HG02938 (cell line): ENCODE results near the gene KRTAP2-2.

ENCODE experiments used
- ATAC-seq: cut with Tn5 transposase; IDR thresholded peaks from one replicate; pipeline ENCODE4 v1.9.1; 2021; ENCODE audit warnings: mild to moderate bottlenecking, moderate library complexity; ENCODE audit not compliant: unreplicated experiment

KRTAP2-2 gene

DNA sequence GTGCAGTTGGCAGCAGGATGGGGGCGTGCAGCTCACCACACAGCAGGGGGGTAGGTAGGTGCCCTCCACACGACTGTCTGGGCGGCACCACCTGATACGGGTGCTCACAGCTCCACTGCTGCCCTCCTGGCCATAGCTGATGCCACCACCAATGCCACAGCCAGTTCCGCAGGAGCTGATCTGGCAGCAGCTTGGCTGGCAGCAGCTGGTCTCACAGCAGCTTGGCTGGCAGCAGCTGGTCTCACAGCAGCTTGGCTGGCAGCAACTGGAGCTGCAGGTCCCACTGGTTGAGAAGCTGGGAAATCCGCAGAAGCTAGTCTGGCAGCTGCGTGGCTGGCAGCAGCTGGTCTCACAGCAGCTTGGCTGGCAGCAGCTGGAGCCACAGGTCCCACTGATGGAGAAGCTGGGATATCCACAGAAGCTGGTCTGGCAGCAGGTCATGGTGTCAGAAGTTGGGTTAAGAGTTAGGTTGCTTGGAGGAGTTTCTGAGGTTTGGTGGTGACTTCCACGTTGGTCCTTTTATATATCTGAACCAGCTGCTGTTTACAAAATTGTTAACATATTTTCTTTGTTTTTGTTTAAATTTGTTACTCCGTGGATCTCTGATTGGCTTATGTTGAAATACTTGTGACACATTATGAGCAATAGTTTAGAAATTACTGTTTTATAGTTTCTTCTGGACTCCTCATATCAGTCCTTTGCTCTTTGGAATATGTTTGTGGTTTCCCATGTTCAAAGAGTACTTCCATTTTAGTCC lies 28.1 kb downstream of the KRTAP2-2 start, which contains the start of gene KRTAP1-5:
Gene KRTAP1-5, minus strand, starts transcription at position 494 of the 757 bp plus-strand sequence. Its CDS starts 53 bp downstream, at position 441.
- no peak for ATAC-seq

DNA sequence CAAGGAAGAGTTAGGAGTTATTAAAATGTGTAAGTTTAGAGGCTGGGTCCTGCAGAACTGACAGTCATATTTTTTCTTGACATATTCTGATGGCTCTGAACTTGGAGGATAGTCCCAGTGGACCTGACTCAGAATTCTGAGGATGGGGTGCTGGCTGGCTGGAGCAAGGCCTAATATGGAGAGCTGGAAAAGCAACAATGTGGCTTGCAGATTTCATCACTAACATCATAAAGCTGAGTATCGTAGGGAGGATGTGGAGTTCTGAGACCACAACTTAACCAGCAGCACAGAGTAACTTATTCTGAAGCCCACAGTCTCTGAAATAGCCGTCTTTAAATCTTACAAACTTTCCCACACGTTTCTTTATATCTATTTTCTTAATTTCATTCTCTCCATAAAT lies 30.3 kb downstream of the KRTAP2-2 start:
- ATAC-seq = no peak

DNA sequence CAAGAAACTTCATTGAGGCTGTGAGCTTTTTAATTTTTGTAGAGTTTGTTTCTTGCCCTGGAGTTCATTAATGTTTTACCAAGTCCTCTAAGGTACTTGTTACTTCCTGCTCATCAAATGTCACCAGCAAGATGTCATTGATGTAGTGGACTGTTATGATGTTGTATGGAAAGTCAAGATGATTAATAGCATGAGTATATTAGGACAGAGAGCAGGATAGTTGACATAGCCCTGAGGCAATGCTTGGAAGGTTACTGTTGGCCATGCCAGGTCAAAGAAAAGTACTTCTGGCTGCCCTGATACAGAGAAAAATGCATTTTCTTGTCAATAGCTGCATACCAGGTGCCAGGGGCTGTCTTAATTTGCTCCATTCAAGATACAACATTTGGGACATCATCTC lies 34.7 kb downstream of the KRTAP2-2 start:
- ATAC-seq = no peak

DNA sequence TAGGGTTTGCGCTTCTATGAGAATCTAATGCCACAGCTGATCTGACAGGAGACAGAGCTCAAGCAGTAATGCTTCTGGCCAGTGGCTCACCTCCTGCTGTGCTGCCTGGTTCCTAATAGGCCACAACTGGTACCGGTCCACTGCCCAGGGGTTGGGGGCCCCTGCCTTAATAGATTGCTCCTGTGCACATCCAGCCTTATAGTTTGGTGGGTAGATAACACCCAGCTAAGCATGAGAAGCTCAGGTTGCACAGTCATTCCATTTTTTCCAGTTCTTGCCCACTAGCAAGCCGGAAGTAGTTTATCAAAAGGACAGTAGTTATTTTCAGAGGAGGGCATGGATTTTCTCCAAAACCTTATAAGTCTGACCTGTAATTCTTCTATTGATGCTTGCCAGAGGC lies 35.6 kb downstream of the KRTAP2-2 start:
- ATAC-seq = no peak

DNA sequence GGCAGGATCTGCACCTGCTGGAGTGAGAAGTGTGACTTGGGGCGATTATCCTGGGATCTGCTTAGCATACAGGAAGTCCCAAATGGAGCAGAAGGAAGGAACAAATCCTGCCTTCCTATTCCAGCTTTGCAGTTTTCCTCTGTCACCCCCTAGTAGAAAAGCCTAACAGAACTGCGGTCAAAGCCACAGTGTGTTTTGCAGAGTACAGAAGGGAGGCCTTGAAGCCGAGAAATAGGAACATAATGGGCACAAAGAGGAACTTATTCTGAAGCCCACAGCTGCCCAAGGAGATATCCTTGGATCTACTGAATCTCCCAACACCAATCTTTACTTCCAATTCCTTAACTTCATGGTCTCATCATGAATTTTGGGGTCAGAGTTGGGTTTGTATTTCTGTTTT lies 36.5 kb downstream of the KRTAP2-2 start:
- ATAC-seq = no peak

DNA sequence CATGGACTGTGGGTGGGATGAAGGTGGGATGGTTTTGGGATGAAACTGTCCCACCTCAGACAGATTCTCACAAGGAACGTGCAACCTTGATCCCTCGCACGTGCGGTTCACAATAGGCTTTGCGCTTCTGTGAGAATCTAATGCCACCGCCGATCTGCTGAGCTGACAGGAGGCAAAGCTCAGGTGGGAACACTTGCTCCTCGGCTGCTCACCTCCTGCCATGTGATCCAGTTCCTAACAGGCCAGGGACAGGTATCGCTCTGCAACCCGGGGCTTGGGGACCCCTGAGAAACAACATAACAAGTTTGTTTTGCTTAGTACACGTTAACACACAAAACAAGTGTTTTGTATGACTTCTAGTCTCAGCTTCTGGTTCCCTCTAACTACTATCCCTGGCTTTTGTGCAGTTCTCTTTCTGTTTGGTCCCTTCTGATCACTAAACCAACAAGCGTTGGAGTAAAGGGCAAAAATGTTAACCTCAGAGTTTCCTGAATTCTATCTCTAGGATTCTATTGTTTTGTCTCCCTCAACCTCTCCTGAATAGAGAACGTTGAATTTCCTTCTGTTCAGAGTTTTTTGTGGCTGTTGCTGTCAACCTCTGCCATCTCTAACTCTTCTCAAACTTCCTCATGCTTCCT lies 38.3 kb downstream of the KRTAP2-2 start:
- ATAC-seq = no peak

DNA sequence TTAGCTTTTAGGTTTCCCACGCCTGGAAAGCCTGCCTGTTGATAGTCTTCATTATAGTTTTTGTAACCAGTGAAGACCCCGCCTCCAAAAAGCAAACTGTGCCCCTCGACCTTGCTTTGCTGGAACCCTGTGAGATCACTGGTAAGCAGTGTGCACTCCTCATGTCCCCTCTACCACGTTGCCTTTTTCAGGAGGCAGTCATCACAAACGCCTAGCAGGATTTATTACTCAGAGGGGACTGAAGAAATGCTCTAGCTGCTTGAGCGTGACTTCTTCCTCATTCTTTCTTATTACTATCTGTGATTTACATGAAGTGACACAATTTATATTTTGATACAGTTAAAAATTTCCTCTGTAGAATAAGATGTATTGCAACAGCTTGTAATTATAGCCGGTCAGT lies 39.6 kb downstream of the KRTAP2-2 start:
- ATAC-seq = no peak

DNA sequence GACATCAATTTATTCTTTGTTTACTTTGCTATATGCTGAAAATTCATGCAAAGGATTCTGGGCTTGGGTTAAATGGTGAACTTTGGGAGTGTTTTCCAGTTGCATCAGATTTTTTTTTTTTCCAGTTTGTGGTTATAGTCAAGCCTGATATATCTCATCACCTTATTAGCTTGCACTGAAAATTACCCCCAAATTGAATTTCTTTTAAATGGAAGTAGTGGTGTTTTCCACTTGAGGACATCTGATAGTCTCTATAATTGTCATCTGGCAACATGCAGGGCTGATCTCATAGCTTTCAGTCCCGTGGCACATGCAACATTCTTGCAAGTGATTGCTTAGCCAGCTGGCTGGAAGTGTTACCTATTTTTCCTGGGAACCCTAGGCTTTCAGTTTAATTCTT lies 41.4 kb downstream of the KRTAP2-2 start:
- no peak for ATAC-seq

DNA sequence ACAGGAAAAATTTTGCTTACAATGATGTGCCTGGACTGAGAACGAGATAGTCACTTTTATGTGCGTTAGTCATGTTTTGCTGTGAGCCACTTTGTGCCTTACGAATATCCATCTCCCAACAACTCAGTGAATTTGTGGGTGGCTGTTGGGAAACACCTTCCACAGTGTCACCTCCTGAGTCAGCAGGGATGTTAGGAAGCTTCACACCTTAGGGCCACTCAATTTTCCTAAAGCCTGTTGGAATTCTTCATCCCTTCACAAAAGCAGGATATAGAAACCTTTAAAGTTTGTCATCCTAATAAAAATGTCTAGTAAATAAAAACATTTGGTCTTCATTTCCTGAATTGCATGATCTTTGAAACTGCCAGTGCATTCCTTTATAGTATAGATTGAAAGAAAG lies 41.8 kb downstream of the KRTAP2-2 start:
- ATAC-seq = no peak

DNA sequence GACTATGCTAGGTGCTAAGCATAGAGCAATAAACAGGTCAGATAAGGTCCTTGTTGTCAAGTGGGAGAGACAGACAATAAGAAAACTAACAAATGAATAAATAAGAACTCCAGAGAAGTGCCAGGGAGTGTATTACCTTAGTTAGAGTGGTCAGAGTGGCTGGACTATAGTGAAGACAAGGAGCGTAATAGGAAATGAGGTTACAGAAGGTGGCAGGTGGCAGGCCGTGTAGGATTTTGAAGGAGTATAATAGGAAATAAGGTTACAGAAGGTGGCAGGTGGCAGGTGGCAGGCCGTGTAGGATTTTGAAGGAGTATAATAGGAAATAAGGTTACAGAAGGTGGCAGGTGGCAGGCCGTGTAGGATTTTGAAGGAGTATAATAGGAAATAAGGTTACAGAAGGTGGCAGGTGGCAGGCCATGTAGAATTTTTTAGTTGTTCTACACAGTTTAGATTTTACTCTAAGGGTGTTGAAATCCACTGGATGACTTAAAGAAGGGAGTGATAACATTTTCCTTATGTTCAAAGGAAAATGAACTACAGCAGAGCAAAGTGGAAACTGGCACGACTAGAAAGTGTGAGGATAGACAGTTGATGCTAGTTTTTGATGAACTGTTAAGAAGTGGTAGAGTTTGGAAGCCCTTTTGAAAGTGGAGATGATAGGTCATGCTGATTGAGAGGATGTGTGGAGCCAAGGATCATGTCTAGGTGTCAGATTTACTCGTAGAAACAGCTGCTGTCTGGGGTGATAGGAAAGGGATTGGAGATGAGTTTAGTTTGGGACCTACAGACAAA lies 42.5 kb downstream of the KRTAP2-2 start:
- no peak for ATAC-seq

DNA sequence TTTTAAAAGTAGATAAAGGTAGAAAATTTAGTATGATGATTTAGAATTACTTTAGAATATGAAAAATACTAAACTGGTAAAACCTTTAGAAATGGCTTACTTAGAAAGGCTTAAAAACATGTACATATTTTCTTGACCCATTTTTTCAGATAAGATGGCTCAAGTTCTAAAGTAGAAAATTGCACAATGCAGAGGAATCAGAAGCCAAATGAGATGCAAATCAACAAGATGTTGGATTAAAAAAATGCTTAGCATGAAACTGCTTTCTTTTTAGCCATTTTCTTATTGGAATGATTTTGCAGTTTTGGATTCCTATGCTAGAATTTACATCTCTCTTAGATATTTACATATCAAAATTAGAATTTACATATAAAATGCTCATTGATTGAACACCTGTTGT lies 44.6 kb downstream of the KRTAP2-2 start:
- ATAC-seq = no peak

DNA sequence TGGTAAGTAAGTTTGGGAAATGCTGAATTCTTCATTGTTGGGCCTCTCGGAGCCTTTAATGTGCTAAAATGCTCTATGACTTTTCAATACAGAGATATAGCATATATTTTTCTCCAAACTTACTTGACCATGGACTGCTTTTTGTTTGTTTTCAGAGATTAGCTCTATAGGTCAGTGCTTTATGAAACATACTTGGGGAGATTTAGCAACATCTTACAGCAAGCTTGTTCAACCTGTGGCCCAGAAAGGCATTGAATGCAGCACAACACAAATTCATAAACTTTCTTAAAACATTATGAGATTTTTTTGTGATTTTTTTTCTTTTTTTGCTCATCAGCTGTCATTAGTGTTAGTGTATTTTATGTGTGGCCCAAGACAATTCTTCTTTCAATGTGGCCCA lies 45.1 kb downstream of the KRTAP2-2 start:
- no peak for ATAC-seq

DNA sequence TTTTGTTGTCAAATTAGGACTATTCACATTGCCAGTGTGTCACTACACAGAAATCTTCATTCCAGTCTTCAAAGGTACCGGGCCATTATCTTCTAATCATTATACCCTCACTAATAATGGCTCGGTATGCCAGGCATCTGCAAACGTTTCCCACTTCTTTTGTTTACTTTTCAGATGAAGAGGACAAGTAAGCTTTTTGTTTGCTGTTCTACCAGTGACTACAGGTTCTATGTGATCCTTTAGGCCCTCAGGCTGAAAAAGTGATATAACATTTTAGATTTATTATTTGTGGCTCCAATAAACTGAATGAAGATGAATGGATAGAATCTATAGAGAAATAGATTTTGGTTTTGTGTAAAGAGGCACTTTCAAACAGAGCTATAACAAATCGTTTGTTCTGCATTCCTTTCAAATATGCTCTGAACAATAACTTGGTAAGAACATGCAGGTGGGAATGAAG lies 45.7 kb downstream of the KRTAP2-2 start:
- no peak for ATAC-seq

DNA sequence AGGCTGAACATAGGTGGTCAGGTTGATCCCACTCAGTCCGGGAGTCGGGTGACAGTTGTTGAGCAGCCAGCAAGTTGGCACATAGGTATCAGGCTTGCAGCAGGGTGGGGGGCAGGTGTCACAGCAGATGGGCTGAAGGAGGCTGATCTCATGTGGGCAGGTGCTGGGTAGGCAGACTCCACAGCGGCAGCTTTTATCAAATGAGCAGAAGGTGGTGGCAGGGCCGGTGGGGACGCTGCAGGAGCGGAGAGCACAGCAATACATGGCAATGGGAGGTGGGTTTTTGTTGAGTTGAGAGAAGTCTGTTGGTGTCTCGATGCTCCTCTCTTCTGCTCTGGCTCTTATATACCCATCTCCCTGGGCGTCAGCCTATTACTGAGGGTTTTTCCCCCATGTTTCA lies 46.2 kb downstream of the KRTAP2-2 start, which contains the start of gene KRTAP3-1:
Gene KRTAP3-1, minus strand, starts transcription at position 318 of the 400 bp plus-strand sequence. Its CDS starts 54 bp downstream, at position 264.
- no peak for ATAC-seq
